ENCODE results near the gene MAGI1.

DNA sequence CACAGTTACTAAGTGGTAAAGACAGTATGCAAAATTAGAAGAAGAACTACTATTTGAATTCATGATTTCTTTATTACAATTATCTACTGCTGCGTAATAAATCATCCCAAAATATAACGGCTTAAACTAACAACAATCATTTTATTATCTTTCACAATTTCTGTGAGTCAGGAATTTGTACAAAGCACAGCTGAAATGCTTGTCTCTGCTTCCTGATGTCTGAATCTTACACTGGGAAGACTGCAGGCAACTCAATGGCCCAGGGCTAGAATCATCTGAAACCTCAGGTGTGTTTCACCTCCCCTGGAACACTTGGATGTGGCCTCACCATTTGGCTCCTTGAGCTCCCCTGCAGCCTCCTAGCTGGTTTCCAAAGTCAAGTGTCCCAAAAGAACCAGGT is 145.1 kb downstream of the MAGI1 start:
- no peak for TF ChIP-seq POLR2A (IDR thresholded peaks at IDR 0.05)
- TF ChIP-seq, protein P1, sequence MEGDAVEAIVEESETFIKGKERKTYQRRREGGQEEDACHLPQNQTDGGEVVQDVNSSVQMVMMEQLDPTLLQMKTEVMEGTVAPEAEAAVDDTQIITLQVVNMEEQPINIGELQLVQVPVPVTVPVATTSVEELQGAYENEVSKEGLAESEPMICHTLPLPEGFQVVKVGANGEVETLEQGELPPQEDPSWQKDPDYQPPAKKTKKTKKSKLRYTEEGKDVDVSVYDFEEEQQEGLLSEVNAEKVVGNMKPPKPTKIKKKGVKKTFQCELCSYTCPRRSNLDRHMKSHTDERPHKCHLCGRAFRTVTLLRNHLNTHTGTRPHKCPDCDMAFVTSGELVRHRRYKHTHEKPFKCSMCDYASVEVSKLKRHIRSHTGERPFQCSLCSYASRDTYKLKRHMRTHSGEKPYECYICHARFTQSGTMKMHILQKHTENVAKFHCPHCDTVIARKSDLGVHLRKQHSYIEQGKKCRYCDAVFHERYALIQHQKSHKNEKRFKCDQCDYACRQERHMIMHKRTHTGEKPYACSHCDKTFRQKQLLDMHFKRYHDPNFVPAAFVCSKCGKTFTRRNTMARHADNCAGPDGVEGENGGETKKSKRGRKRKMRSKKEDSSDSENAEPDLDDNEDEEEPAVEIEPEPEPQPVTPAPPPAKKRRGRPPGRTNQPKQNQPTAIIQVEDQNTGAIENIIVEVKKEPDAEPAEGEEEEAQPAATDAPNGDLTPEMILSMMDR (IDR thresholded peaks at IDR 0.05): no peak

All from prostate gland (tissue), 2 donors.